ENCODE results near the gene OR10H3. TPM values are rescaled to one million over a fixed set of nuclear protein-coding genes. Genes with fewer than 3 reads are reported as not detected.

OR10H3 gene
- total and polyA plus RNA-seq, 2 of the 13 experiments (the other 11 are each of a cell fraction or from before 2014, with no cell fraction given) = not detected

DNA sequence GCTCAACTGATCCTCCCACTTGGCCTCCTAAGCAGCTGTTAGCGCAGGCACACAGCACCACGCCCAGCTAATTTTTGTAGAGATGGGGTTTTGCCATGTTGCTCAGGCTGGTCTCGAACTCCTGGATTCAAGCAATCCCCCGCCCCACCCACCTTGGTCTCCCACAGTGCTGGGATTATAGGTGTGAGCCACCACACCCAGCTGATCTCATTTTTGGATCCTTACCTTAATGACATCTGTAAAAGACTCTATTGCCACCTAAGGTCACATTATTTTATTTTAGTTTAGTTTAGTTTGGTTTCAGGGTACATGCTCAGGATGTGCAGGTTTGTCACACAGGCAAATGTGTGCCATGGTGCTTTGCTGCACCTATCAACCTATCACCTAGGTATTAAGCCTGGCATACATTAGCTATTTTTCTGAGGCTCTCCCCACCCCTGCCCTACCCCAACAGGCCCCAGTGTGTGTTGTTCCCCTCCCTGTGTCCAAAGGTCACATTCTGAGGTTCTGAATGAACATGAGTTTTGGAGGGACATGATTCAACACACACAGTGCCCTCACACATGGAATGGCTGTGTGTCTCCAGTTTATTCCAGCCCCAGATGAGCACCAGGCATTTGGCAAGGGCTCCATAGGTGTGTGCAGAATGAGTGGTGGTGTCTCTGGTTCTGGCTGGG lies 50.9 kb downstream of the OR10H3 start:
- no peaks in the 10 kb centered on the region for H3K79me2 ChIP-seq (ENCODE audit: insufficient read depth, low read length)
- no peaks in the 10 kb centered on the region for H3K27me3 ChIP-seq (ENCODE audit: control insufficient read depth in 1 of 2, insufficient read depth in 2 of 2, low read length in 2 of 2)
- H3K36me3 ChIP-seq (replicated peaks in 1 of 2; ENCODE audit: control insufficient read depth in 1 of 2, insufficient read depth in 2 of 2, low read length in 2 of 2) = no peaks in the 10 kb centered on the region
- POLR2A ChIA-PET = no interaction called here
- no peaks in the 10 kb centered on the region for H3K9me3 ChIP-seq (ENCODE audit: low read length)
- CTCF ChIA-PET (ENCODE audit: low intra/inter-chr PET ratio, low total read pairs) = no interaction called here
- H2AFZ ChIP-seq (ENCODE audit: low read length) = no peak overlapping the region
- BruUV-seq (replicated peaks) = no TSS peak
- in situ Hi-C loops (cut with HindIII; ENCODE audit: extremely low pct_ligation_motif_present, low pct_unique_long_range_greater_than_20kb) = no loop called here
- DNase-seq (ENCODE audit: low spot score) = peak; percentile 63
- intact Hi-C loops (cut with micrococcal nuclease; ENCODE audit: unreplicated experiment) = no loop called here
- ATAC-seq = peak; percentile 47
- no peak overlapping the region for H3K27ac ChIP-seq (ENCODE audit: extremely low read length, insufficient read depth, low read length)
- WGBS (ENCODE audit: low lambda C conversion rate) = 77% methylated on average over 4 of the region's 4 CpGs
- H3K4me2 ChIP-seq (ENCODE audit: low read depth, low read length) = no peak overlapping the region
- H4K20me1 ChIP-seq (ENCODE audit: insufficient read depth, low read length) = no peaks in the 10 kb centered on the region
- no peak for FAIRE-seq
- H3K9ac ChIP-seq (ENCODE audit: insufficient read depth, low read depth, low read length) = no peak overlapping the region
- H3K4me3 ChIP-seq (replicated peaks in 1 of 3; ENCODE audit: insufficient read depth in 1 of 3, low read depth in 2 of 3, low read length in 3 of 3) = no peak overlapping the region
- TF ChIP-seq HNF4A (CRISPR knock-in tag; IDR thresholded peaks at IDR 0.05) = peak; percentile 60
- TF ChIP-seq, protein P1, sequence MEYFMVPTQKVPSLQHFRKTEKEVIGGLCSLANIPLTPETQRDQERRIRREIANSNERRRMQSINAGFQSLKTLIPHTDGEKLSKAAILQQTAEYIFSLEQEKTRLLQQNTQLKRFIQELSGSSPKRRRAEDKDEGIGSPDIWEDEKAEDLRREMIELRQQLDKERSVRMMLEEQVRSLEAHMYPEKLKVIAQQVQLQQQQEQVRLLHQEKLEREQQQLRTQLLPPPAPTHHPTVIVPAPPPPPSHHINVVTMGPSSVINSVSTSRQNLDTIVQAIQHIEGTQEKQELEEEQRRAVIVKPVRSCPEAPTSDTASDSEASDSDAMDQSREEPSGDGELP (IDR thresholded peaks at IDR 0.05; ENCODE audit: borderline replicate concordance, low read depth) = no peak
- TF ChIP-seq, protein P2, sequence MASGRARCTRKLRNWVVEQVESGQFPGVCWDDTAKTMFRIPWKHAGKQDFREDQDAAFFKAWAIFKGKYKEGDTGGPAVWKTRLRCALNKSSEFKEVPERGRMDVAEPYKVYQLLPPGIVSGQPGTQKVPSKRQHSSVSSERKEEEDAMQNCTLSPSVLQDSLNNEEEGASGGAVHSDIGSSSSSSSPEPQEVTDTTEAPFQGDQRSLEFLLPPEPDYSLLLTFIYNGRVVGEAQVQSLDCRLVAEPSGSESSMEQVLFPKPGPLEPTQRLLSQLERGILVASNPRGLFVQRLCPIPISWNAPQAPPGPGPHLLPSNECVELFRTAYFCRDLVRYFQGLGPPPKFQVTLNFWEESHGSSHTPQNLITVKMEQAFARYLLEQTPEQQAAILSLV (CRISPR knock-in tag; IDR thresholded peaks at IDR 0.05; ENCODE audit: borderline replicate concordance) = no peak
- no peak for TF ChIP-seq PHB2 (IDR thresholded peaks at IDR 0.05; ENCODE audit: partially characterized antibody)
- TF ChIP-seq ZSCAN25 (CRISPR knock-in tag; IDR thresholded peaks at IDR 0.05) = peak; percentile 95
- H3K4me1 ChIP-seq (ENCODE audit: insufficient read depth, low read length) = peaks cover 12% of the 10 kb centered on the region

DNA sequence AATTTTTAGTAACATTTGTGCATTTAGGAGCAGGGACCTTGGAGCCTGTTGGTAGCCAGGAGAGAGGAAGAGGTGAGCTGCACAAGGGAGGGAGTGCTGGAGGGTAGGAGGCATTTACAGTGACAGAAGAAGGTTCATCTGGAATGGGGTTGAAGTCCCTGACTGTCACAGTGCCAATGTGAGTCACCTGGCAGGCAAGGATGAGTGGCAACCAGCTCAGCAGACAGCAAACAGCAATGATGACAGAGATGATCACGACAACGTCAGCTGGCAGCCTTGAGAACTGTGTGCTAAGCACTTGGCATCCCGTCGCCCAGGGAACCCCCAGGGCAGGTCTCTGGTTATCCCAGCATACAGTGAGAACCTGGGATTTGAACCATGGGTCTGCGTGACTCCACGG lies 52.3 kb downstream of the OR10H3 start:
- TF ChIP-seq CREB1 (IDR thresholded peaks at IDR 0.05) (0 out of 2 replicates have a peak, but pooled peaks have one; percentile 23), CREB1 (CRISPR knock-in tag; IDR thresholded peaks at IDR 0.05) (no peak), ASH2L (IDR thresholded peaks at IDR 0.05; ENCODE audit: insufficient read length, low read depth, low read length) (no peak), CEBPB (IDR thresholded peaks at IDR 0.05; ENCODE audit: borderline replicate concordance, low read depth, low read length) (no peak), ZNF367 (CRISPR knock-in tag; IDR thresholded peaks at IDR 0.05; ENCODE audit: borderline replicate concordance) (no peak)
- DNase-seq (ENCODE audit: low spot score) (no peak), ATAC-seq (no peak; the same call in 2 of the 3 replicates), FAIRE-seq (no peak)
- ChIA-PET POLR2A (no interaction called here), CTCF (ENCODE audit: low intra/inter-chr PET ratio, low total read pairs) (no interaction called here)
- H3K79me2 ChIP-seq (ENCODE audit: insufficient read depth, low read length) = no peaks in the 10 kb centered on the region
- BruUV-seq (replicated peaks) = no TSS peak
- no peak overlapping the region for H3K9ac ChIP-seq (ENCODE audit: insufficient read depth, low read depth, low read length)
- in situ Hi-C loops (cut with HindIII; ENCODE audit: extremely low pct_ligation_motif_present, low pct_unique_long_range_greater_than_20kb) = no loop called here
- H3K9me3 ChIP-seq (ENCODE audit: low read length) = no peaks in the 10 kb centered on the region
- no peaks in the 10 kb centered on the region for H3K27me3 ChIP-seq (ENCODE audit: control insufficient read depth in 1 of 2, insufficient read depth in 2 of 2, low read length in 2 of 2)
- H3K36me3 ChIP-seq (replicated peaks in 1 of 2; ENCODE audit: control insufficient read depth in 1 of 2, insufficient read depth in 2 of 2, low read length in 2 of 2) = no peaks in the 10 kb centered on the region
- no peak overlapping the region for H3K4me3 ChIP-seq (replicated peaks in 1 of 3; ENCODE audit: insufficient read depth in 1 of 3, low read depth in 2 of 3, low read length in 3 of 3)
- intact Hi-C loops (cut with micrococcal nuclease; ENCODE audit: unreplicated experiment) = no loop called here
- H3K4me2 ChIP-seq (ENCODE audit: low read depth, low read length) = no peak overlapping the region
- no peak overlapping the region for H3K27ac ChIP-seq (ENCODE audit: extremely low read length, insufficient read depth, low read length)
- peaks cover 12% of the 10 kb centered on the region for H3K4me1 ChIP-seq (ENCODE audit: insufficient read depth, low read length)
- WGBS (ENCODE audit: low lambda C conversion rate) = 9% methylated on average over 4 of the region's 6 CpGs
- H4K20me1 ChIP-seq (ENCODE audit: insufficient read depth, low read length) = no peaks in the 10 kb centered on the region
- no peak overlapping the region for H2AFZ ChIP-seq (ENCODE audit: low read length)
